Peyer's patch (tissue), 4 donors: Measurements from ENCODE around the gene FAM240A.

Experiments
- CTCF ChIP-seq, 6 experiments: fragments of 450-650 bp in 4 of 6; fragments of 200-600 bp in 2 of 6; sonication (generic) in 1 of 6; IDR thresholded peaks; one replicate each; pipeline ENCODE4 v1.5.1; 2017 to 2019; ENCODE audit warnings: antibody characterized with exemption in 6 of 6, mild to moderate bottlenecking in 3 of 6, moderate library complexity in 1 of 6
- POLR2A ChIP-seq, 2 donors: fragments of 450-650 bp; IDR thresholded peaks; one replicate each; pipeline ENCODE4 v1.5.1; 2017; ENCODE audit warnings: antibody characterized with exemption in 2 of 2, mild to moderate bottlenecking in 2 of 2, moderate library complexity in 2 of 2

- no peak for TF ChIP-seq POLR2A (IDR thresholded peaks at IDR 0.05)
- TF ChIP-seq CTCF (IDR thresholded peaks at IDR 0.05), result no peak
Measured at GRCh38 chr3:46667061-46667621, 54.8 kb downstream of the FAM240A start.
